HL-60 (cell line): ENCODE results near the gene NDUFC2.

ENCODE experiments used
- CTCF ChIP-seq: IDR thresholded peaks from one replicate; pipeline ENCODE4 v1.5.1; 2011; ENCODE audit warnings: low read length, control low read depth, inconsistent platforms; ENCODE audit not compliant: insufficient read depth
- GABPA ChIP-seq: IDR thresholded peaks from 2 replicates; pipeline ENCODE4 v1.6.1; 2012; ENCODE audit warnings: low read depth
- REST ChIP-seq: IDR thresholded peaks from 2 replicates; pipeline ENCODE4 v1.6.1; 2012; ENCODE audit warnings: low read depth; ENCODE audit not compliant: insufficient replicate concordance

- TF ChIP-seq CTCF: no peak
- no peak for TF ChIP-seq REST
- TF ChIP-seq GABPA: no peak
Measured at GRCh38 chr11:78127403-78127802, 47.7 kb upstream of the NDUFC2 start.
